IPS-18c (cell line): ENCODE data around the gene TPPP.

Experiments
- H3K4me3 ChIP-seq: 2 replicates; pipeline ENCODE4 v1.7.0; 2013; ENCODE audit warnings: low read depth, mild to moderate bottlenecking, low read length, moderate library complexity; ENCODE audit not compliant: insufficient read depth
- H3K9me3 ChIP-seq: one replicate; pipeline ENCODE4 v1.6.1; 2013; ENCODE audit warnings: mild to moderate bottlenecking, low read length, moderate library complexity; ENCODE audit not compliant: control insufficient read depth, insufficient read depth

Gene TPPP

DNA sequence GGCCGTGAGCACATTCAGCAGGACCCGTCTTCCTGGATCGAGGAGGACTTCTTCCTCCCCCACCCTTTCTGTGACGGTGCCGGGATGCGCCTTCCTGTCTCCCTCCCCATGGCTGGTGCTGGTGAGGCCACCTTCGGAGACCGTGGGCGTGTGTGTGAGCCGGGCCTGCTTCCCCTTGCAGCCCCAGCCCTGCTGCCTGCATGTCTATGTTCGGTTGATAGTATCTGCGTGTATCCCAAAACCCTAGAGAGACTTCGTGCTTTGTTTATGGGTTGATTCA, 68.3 kb downstream of the TPPP start:
- no peak overlapping the region for H3K4me3 ChIP-seq
- no peaks in the 10 kb centered on the region for H3K9me3 ChIP-seq

DNA sequence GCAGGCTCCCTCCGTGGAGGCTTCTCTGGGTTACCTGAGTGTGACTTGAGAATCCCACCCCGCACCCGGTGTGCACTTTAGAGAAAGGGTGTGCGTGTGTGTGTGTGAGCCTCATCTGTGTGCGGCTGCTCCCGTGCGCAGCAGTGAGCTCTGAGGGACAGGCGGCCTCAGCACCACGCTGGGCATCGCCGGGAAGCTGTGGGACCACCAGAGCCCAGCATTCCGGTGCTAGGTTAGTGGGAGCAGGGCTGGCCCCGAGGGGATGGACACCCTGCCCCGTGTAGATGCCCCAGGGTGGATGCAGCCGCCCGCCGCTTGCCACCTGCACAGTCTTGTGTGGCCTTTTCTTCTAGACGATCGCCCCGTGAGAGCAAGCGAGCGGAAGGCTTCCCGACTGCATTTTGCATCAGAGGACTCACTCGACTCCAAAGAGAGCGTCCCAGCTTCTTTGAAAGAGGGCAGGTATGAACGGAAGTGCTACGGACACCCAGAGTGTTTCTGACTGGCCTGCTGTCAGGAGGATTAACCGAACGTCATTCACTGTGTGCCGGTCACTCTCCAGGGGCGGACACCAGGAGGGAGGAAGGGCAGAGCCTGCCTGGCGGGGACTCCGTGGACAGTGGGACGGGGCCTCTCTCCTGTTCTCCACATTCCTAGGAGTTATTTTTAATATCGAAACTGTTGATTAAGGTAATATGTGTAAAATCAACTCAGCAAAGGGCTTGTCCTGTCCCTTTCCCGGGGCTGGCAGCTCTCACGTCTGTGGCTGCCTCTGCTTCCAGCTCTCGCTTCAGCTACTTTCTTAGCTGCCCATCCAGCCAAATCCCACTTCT, 68.8 kb downstream of the TPPP start:
- H3K9me3 ChIP-seq = no peaks in the 10 kb centered on the region

DNA sequence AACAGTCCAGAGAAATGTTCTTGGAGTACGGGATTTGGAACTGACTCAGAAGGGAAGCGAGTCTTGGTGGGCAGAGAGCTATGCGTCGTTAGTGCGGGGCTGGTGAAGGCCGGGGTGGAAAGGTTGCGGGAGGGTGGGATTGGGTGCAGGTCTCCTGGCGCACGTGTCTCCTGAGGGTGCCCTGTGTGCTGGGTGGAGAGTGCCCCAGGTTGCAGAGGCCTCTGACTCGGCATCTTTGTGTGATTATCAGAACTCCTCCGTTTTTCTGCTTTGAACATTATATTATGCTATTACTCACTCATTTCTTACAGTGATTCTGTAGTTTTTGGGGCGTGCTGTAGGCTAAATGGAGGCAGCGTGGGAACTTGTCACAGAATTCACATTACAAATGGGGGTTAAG, 69.6 kb downstream of the TPPP start:
- Histone ChIP-seq H3K9me3 (no peaks in the 10 kb centered on the region), H3K4me3 (no peak overlapping the region)

More for the DNA sequence above, 68.8 kb downstream of the TPPP start:
- no peak overlapping the region for H3K4me3 ChIP-seq

DNA sequence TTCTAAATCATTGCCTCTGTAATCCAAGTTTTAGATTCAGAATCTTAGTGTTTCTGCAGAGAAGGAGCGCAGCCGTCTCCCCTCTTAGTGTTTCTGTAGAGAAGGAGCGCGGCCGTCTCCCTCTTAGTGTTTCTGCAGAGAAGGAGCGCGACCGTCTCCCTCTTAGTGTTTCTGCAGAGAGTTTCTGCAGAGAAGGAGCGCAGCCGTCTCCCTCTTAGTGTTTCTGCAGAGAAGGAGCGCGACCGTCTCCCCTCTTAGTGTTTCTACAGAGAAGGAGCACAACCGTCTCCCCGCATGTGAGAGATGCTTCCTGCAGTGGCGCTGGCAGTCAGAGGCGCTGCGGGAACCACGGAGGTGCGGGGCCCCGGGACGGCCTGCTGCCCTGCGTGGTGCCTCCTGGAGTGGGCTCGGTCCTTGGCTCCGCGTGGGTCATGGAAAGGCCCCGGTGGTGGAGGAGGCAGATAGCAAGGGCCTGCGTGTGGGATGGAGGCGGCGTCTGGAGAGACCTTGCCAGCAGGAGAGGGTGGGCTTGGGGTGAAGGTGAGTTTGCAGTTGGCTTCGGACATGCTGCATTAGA, 70.1 kb downstream of the TPPP start:
- H3K4me3 ChIP-seq = no peak overlapping the region
- no peaks in the 10 kb centered on the region for H3K9me3 ChIP-seq

DNA sequence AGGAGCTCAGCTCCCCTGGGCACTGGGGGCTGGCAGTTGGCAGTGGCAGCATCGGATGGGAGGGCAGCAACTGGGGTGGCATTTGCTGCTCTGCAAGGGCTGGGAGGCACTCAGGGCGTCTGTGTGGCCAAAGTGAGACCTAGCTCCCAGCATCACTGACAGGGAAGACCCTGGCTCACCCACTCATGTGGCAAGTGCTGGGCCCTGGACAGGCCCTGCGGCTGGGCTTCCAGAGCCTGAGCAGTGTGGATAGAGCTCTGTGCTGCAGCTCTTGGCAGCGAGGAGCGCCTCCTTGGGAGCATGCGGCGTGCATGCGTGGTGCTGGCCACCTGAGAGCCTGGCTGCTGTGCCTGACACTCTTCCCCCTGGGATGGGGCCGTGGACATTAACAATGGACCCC, 70.8 kb downstream of the TPPP start:
- Histone ChIP-seq H3K4me3 (no peak overlapping the region), H3K9me3 (no peaks in the 10 kb centered on the region)

DNA sequence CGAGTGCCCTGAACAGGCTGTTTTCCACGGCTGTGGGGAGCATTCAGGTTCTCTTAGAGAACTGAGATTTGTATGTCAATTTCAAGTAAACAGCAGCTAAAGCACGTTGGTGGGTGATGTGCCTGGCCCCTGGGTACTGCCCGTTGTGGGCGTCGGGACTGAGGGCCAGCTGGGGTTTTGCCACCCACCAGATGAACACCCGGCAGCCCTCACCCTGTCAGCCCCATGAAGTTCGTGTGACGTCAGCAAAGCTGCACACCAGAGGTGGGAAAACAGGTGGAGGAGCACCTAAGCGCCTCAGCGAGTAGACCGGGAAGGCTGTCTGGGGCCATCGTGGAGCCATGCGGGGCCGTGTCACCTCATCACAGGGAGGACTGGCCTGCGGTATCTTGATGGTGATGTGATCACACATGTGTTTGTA, 71.8 kb downstream of the TPPP start:
- no peak overlapping the region for H3K4me3 ChIP-seq
- peaks cover 2% of the 10 kb centered on the region for H3K9me3 ChIP-seq

DNA sequence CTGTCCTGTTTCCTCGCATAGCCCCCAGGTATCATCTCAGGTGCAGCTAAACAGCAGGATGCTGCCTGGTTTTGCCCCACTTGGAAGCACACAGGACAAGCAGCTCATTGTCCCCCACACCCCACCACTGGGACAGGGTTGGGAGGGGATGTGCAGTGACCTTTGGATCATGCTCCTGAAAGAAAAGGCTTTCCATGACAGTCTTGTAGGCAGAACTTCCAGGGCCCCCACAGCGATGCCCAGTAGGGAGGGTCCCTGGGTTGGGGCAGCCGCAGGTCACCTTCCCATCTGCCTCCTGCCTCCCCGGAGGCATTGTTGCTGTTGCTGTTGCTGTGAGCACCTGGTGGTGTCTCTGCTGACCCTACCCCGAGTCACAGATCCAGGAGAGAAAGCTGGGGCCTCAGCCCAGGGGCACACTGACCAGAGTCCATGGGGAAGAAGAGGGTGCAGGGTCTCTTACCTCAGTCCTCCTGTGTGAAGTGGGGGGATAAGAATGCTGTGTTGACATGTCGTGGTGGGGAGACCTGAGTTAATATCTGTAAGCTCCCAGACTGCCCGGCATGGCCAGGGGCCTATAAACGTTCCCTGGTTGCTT, 72.5 kb downstream of the TPPP start:
- peaks cover 2% of the 10 kb centered on the region for H3K9me3 ChIP-seq
- no peak overlapping the region for H3K4me3 ChIP-seq

DNA sequence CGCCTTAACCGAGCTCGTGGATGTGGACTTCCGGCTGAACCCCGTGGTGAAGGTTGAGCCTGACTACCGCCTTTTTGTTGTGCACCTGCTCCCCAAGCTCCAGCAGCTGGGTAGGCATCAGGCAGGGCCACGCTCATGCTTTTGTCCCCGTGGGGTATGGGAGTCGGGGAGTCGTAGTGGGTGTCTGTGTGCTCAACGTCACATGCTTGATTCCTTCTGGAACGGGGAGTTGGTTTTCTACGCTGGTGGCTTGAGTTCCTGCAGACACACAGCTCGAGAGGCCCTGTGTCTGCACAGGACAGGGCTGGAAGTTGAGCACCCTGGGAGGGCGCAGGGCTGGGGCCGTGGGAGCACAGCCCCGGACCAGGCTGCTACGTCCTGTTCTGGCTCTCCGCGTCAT, 73.0 kb downstream of the TPPP start:
- Histone ChIP-seq H3K4me3 (no peak overlapping the region), H3K9me3 (peaks cover 2% of the 10 kb centered on the region)

DNA sequence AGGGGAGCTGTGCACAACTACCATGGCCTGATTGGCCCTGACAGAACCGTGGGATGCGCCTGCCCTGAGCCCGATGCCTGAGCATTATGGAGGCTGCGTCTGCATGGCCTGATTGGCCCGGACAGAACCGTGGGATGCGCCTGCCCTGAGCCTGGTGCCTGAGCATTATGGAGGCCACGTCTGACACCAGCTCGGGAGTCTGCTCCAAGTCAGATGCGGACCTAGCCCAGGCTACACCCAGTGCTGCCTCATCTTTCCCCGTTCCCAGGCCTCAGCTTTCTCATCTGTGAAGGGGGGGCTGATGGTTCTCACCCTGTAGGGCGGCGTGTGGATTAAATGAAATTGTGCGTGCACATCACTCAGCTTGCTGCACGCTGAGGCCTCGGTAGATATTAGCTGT, 73.7 kb downstream of the TPPP start:
- Histone ChIP-seq H3K9me3 (peaks cover 2% of the 10 kb centered on the region), H3K4me3 (no peak overlapping the region)

DNA sequence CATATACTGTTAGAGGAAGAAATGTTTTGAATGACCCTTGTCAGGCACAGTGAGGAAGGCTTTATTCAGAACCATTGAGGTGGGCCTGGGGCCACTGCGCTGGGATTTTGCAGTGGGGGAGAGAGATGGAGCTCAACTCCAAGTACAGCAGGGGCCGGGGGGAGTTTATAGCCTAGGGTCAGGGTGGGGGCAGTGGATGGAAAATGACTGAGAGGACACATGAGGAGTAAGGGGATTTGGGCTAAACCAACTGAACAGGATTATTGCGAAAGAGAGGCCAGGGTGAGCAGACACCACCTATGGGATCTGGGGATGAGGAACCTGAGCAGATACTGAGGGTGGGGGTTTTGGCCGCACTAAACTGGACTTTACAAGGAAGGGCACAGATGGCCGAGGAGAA, 74.7 kb downstream of the TPPP start:
- Histone ChIP-seq H3K4me3 (no peak overlapping the region), H3K9me3 (peaks cover 2% of the 10 kb centered on the region)

DNA sequence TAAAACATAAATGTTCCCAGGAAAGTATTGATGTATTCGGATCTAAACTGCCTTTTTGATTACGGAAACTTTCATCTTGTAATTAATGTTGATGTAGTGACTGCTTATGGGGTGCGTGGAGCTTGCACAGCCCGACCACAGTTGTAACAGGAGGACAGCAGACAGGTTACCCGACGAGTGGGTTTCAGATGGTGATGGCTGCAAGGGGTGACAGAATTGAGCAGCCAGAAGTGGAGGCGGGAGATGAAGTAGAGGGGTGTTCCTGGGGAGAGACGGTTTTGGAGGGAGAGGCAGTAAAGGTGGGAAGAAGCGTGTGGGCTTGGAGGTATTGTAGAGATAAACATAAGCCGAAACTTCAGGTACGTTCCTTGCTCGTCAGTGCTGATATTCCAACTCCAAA, 75.3 kb downstream of the TPPP start:
- Histone ChIP-seq H3K4me3 (no peak overlapping the region), H3K9me3 (peaks cover 2% of the 10 kb centered on the region)

DNA sequence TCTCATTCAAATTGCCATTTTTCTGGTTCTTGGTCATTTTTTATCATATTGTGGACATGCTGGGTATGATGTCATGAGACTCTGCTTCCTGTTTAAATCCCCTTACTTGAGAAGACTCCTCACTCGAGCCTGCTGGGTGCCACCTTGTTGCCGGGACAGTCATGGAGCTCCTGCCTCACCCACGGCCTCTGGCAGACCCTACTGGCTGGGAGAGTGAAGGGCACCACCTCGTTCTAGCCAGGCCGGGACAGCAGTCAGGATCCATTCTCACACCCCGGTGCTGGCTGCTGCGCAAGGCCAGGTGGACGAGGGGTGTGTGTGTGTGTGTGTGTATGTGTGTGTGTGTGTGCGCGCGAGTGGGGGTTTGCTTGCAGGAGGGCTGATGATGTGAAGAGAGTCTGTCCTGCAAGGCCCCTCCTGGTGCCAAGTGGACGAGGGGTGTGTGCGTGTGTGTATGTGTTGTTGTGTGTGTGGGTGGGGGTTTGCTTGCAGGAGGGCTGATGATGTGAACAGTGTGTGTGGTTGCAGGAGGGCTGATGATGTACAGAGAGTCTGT, 76.6 kb downstream of the TPPP start:
- Histone ChIP-seq H3K4me3 (no peak overlapping the region), H3K9me3 (peaks cover 2% of the 10 kb centered on the region)

DNA sequence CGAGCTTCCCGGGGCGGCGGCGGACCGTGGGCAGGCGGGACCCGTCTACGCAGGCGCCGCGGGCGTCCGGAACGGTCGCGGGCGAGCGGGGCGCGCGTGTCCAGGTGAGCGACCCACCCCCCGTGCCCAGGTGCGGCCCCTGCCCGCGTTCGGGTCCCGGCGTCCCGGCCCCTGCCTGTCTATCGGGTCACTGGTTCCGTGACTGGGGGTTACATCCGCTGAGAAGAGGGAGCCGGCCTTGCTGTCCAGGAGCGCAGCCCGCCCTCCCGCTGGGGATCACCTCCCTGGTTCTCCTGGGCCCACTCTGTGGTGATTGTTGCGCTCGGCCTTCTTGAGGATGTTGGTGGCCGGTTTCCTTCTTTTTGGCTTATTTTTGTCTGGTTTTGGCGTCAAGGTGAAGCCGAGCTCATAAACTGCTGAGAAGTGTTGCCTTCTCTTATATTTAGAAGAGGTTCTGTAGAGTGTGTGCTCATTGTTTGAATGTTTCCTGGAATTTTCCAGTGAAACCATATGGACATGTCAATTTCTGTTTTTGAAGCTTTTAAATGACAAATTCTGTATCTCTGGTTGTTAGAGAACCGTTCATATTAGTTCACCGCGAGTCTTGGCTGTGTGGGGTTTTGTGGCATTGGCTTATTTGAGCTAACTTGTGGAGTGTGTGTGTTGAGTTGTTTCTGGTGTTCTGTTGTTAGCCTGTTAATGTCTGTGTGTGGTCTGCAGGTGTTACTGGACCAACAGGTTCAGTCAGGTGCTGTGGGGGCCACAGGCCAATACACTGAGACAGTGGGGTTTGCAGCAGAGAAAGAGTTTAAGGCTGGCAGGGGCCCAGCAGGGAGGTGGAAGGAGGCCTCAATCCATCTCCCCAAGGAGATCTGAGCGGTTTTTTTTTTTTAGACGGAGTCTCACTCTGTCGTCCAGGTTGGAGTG, 80.4 kb downstream of the TPPP start:
- H3K9me3 ChIP-seq = peaks cover 2% of the 10 kb centered on the region
- peak overlapping the region; percentile 70 for H3K4me3 ChIP-seq

DNA sequence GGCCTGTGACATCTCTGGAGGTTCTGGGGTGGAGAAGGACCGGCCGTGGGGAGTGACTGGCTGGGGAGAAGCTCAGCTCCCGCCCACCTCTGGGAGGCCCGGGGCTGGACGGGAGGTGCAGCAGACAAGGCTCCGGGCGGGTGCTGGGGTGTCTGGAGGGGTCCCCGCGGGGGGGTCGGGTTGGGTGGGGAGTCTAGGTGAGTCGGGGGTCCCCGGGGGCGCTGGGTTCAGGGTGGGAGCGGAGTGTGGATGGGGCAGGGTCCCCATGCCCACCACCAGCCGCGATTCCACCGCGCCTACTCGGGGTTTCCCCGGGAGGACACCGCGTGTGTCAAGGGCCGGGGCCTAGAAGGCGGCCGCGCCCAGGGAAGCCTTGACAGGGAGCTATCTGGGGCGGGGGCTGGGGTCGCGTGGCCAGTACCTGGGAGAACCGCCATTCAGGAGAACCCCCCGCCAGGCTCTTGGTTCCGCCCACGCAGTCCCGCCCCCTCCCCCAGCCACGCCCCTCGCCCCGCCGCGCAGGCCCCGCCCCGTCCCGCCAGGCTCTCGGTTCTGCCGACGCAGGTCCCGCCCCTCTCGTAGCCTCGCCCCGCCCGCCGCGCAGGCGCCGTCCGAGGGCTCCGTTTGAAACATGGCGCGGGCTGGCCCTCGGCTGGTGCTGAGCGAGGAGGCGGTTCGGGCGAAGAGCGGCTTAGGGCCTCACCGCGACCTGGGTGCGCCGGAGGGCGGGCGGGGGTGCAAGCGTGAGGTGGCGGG, 81.2 kb downstream of the TPPP start, which contains the start of gene CEP72:
TSS of gene CEP72 (plus strand) at position 610 of the 756 bp plus-strand sequence. CDS start at position 632, 22 bp downstream.
- Histone ChIP-seq H3K9me3 (no peaks in the 10 kb centered on the region), H3K4me3 (peak within 1 kb of the TSS; percentile 74)

DNA sequence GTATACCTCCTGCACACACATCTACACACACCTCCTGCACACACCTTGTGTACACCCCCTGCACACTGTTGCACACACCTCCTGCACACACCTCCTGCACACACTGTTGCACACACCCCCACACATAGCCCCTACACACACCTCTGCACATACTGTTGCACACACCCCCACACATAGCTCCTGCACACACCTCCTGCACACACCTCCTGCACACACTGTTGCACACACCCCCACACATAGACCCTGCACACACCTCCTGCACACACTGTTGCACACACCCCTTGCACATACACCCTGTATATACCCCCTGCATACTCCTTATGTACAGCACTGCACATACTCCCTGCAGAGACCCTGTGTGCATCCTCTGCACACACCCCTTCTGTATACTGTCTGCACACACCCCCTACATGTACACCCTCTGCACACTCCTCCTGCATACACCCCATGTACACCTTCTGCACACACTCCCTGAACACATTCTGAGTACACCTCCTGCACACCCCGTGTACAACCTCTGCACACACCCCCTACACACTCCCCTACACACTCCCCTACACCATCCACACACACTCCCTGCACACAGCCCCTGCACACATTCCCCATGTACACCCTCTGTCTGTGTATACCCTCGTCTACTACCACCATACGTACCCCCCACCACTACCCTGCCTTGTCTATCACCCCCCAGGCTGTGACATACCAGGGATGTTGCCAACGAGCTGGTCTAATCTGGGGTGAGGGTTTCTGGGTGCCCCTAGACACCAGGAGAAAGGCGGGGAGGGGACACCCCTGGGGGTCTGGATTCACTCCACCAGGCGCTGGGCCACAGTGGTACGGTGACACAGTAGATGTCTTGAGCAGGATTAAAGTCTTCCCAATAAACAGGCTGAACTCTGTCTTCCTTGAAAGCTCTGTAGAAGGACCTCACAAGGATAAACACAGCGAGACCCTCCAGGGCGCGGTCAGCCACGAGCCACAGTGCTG, 82.1 kb downstream of the TPPP start:
- no peaks in the 10 kb centered on the region for H3K9me3 ChIP-seq
- peak overlapping the region; percentile 74 for H3K4me3 ChIP-seq
